HCT116 (cell line): ENCODE measurements around the gene MYH6. TPM values are rescaled to one million over a fixed set of nuclear protein-coding genes. Genes with fewer than 3 reads are reported as not detected.

Source experiments
- CTCF ChIP-seq, 3 experiments: fragments of 200-600 bp in 1 of 3; sonication (generic) in 1 of 3; IDR thresholded peaks in 2 of 3; conservative IDR thresholded peaks in 1 of 3; 2 replicates each; pipeline ENCODE4 v1.5.1; 2012 to 2017; ENCODE audit warnings: low read depth in 2 of 3, low read length in 2 of 3, antibody characterized with exemption in 1 of 3, borderline replicate concordance in 1 of 3, control low read depth in 1 of 3, mild to moderate bottlenecking in 1 of 3, mixed read lengths in 1 of 3, mixed run types in 1 of 3, moderate library complexity in 1 of 3; ENCODE audit not compliant: insufficient read depth in 1 of 3
- EZH2 ChIP-seq: fragments of 200-600 bp; sonication (generic); IDR thresholded peaks from 2 replicates; pipeline ENCODE4 v1.6.1; 2017; ENCODE audit warnings: antibody characterized with exemption, mixed run types
- MAX ChIP-seq: IDR thresholded peaks from 2 replicates; pipeline ENCODE4 v1.6.1; 2012
- POLR2A ChIP-seq: IDR thresholded peaks from 2 replicates; pipeline ENCODE4 v1.7.0; 2011; ENCODE audit warnings: borderline replicate concordance; ENCODE audit not compliant: insufficient read depth, insufficient read length; ENCODE audit errors: extremely low read depth
- REST ChIP-seq: IDR thresholded peaks from 2 replicates; pipeline ENCODE4 v1.6.1; 2012; ENCODE audit warnings: low read depth
- SIN3A ChIP-seq: IDR thresholded peaks from 2 replicates; pipeline ENCODE4 v1.6.1; 2012; ENCODE audit warnings: low read depth
- total RNA-seq: library from RNA; stranded (reverse); gene quantifications from one replicate; pipeline ENCODE4 v1.2.1, GENCODE V29; 2021; ENCODE audit not compliant: unreplicated experiment

MYH6 gene
- total RNA-seq, 1 experiment from 2014 or later, result not detected

GRCh38 chr14:23437133-23438100 lies 29.3 kb upstream of the MYH6 start (continued):
- no peak for TF ChIP-seq REST
- no peak for TF ChIP-seq SIN3A
- TF ChIP-seq EZH2, result no peak
- TF ChIP-seq POLR2A, result no peak
- no peak for TF ChIP-seq CTCF (IDR thresholded peaks at IDR 0.05 in 2 of 3, conservative IDR thresholded peaks at IDR 0.05 in 1 of 3; ENCODE audit: borderline replicate concordance in 1 of 3, insufficient read depth in 1 of 3, low read depth in 2 of 3, low read length in 2 of 3)
- no peak for TF ChIP-seq MAX
